ENCODE measurements around the gene PDYN. TPM values are rescaled to one million over a fixed set of nuclear protein-coding genes. Genes with fewer than 3 reads are reported as not detected.

PDYN gene
- total and polyA plus RNA-seq, 10 of the 15 experiments (the other 5 are each of a cell fraction or from before 2014, with no cell fraction given) = not detected

GRCh38 chr20:2038161-2038560 is 44.3 kb upstream of the PDYN start:
- in situ Hi-C loops (cut with MboI) = no loop called here
- Histone ChIP-seq H3K4me2 (ENCODE audit: control insufficient read depth, insufficient read depth) (no peak overlapping the region), H3K79me2 (ENCODE audit: control insufficient read depth, insufficient read depth, low read length) (no peaks in the 10 kb centered on the region), H3K9ac (ENCODE audit: control insufficient read depth, insufficient read depth, low read length) (no peak overlapping the region), H3K4me1 (ENCODE audit: control insufficient read depth, insufficient read depth, low read length) (no peaks in the 10 kb centered on the region), H3K9me3 (replicated peaks; ENCODE audit: control insufficient read depth, insufficient read depth, low read length) (no peaks in the 10 kb centered on the region), H3K27ac (ENCODE audit: control insufficient read depth, insufficient read depth) (no peak overlapping the region), H3K27me3 (replicated peaks in 1 of 2; ENCODE audit: control insufficient read depth in 2 of 2, insufficient read depth in 2 of 2, low read length in 1 of 2) (peaks cover 2 to 10% of the 10 kb centered on the region in 2 experiments; a peak in 3 of 4 replicates), H4K20me1 (ENCODE audit: control insufficient read depth, insufficient read depth) (no peaks in the 10 kb centered on the region), H2AFZ (ENCODE audit: control insufficient read depth, low read depth, low read length) (no peak overlapping the region), H3K4me3 (no peak overlapping the region), H3K36me3 (ENCODE audit: control insufficient read depth in 2 of 2, insufficient read depth in 2 of 2, low read length in 1 of 2) (no peaks in the 10 kb centered on the region)
- intact Hi-C loops (cut with micrococcal nuclease; ENCODE audit: unreplicated experiment) = no loop called here
- POLR2A ChIA-PET = no interaction called here
- no peak for DNase-seq (ENCODE audit: low read depth, low spot score)
- no peak for TF ChIP-seq NR2F1 (conservative IDR thresholded peaks at IDR 0.05)
- no peak for TF ChIP-seq KAT2A (conservative IDR thresholded peaks at IDR 0.05; ENCODE audit: control insufficient read depth, low read depth, low read length)
- WGBS (ENCODE audit: insufficient coverage, insufficient replicate concordance, low lambda C conversion rate, missing lambda C conversion rate) = 27% methylated on average over 3 of the region's 3 CpGs
- no peak for FAIRE-seq
- CTCF ChIA-PET = interaction anchor here (0.8 to 1.1 kb wide), 2 partner anchors 55 to 73 kb away, joined by 3 read pairs; no protein-coding TSS in a partner anchor
- no peak for ATAC-seq
- no TSS peak for BruUV-seq (replicated peaks)
- RAD21 ChIA-PET (ENCODE audit: unreplicated experiment) = no interaction called here
- SMC1A ChIA-PET (ENCODE audit: uncharacterized antibody, unreplicated experiment) = no interaction called here

DNA sequence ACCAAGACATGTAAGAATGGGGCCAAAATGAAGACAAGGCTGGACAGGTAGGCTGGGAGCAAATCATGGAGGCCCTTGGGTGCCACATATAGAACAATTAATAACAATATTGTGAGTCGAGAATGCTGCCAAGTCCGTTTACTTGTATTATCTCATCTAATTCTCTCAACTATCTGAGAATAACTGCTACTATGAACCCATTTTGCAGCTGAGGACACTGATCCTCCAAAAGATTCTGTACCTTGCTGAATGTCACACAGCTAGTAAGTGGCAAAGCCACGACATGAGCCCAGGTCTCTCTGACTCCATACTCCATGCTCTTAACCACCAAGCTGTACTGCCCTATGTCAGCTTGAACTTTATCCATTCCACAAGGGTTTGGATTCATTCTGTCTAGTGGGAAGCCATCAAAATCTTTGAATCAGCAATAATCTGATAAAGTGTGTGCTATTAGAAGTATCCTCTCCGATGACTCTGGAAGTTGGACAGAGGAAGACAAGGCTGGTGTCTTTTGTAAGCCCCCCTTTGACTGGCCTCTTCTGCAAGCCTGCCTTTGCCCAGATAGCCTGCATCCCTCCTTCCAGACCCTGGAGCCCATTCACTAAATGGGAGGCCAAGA is 43.5 kb upstream of the PDYN start:
- DNase-seq (ENCODE audit: low read depth, low spot score) (no peak), FAIRE-seq (no peak), ATAC-seq (no peak)
- Histone ChIP-seq H3K4me3 (no peak overlapping the region), H3K27me3 (replicated peaks in 1 of 2; ENCODE audit: control insufficient read depth in 2 of 2, insufficient read depth in 2 of 2, low read length in 1 of 2) (peaks cover 2 to 10% of the 10 kb centered on the region in 2 experiments; a peak in 3 of 4 replicates), H3K4me1 (ENCODE audit: control insufficient read depth, insufficient read depth, low read length) (no peaks in the 10 kb centered on the region), H3K4me2 (ENCODE audit: control insufficient read depth, insufficient read depth) (no peak overlapping the region), H3K36me3 (ENCODE audit: control insufficient read depth in 2 of 2, insufficient read depth in 2 of 2, low read length in 1 of 2) (no peaks in the 10 kb centered on the region), H2AFZ (ENCODE audit: control insufficient read depth, low read depth, low read length) (no peak overlapping the region), H3K27ac (ENCODE audit: control insufficient read depth, insufficient read depth) (no peak overlapping the region), H3K9ac (ENCODE audit: control insufficient read depth, insufficient read depth, low read length) (no peak overlapping the region), H3K79me2 (ENCODE audit: control insufficient read depth, insufficient read depth, low read length) (no peaks in the 10 kb centered on the region), H4K20me1 (ENCODE audit: control insufficient read depth, insufficient read depth) (no peaks in the 10 kb centered on the region), H3K9me3 (replicated peaks; ENCODE audit: control insufficient read depth, insufficient read depth, low read length) (no peaks in the 10 kb centered on the region)
- no TSS peak for BruUV-seq (replicated peaks)
- SMC1A ChIA-PET (ENCODE audit: uncharacterized antibody, unreplicated experiment) = interaction anchor here (0.6 kb wide), 1 partner anchor 120 kb away, joined by 3 read pairs; no protein-coding TSS in a partner anchor
- intact Hi-C loops (cut with micrococcal nuclease; ENCODE audit: unreplicated experiment) = no loop called here
- CTCF ChIA-PET = interaction anchor here (0.7 to 1.1 kb wide), 3 partner anchors 31 to 72 kb away, joined by 3 read pairs; no protein-coding TSS in a partner anchor
- in situ Hi-C loops (cut with MboI) = no loop called here
- 22% methylated on average over 4 of the region's 4 CpGs for WGBS (ENCODE audit: insufficient coverage, insufficient replicate concordance, low lambda C conversion rate, missing lambda C conversion rate)
- RAD21 ChIA-PET (ENCODE audit: unreplicated experiment) = no interaction called here
- POLR2A ChIA-PET = no interaction called here
- no peak for TF ChIP-seq TCF12 (IDR thresholded peaks at IDR 0.05; ENCODE audit: low read depth, low read length)
- TF ChIP-seq, protein P1, sequence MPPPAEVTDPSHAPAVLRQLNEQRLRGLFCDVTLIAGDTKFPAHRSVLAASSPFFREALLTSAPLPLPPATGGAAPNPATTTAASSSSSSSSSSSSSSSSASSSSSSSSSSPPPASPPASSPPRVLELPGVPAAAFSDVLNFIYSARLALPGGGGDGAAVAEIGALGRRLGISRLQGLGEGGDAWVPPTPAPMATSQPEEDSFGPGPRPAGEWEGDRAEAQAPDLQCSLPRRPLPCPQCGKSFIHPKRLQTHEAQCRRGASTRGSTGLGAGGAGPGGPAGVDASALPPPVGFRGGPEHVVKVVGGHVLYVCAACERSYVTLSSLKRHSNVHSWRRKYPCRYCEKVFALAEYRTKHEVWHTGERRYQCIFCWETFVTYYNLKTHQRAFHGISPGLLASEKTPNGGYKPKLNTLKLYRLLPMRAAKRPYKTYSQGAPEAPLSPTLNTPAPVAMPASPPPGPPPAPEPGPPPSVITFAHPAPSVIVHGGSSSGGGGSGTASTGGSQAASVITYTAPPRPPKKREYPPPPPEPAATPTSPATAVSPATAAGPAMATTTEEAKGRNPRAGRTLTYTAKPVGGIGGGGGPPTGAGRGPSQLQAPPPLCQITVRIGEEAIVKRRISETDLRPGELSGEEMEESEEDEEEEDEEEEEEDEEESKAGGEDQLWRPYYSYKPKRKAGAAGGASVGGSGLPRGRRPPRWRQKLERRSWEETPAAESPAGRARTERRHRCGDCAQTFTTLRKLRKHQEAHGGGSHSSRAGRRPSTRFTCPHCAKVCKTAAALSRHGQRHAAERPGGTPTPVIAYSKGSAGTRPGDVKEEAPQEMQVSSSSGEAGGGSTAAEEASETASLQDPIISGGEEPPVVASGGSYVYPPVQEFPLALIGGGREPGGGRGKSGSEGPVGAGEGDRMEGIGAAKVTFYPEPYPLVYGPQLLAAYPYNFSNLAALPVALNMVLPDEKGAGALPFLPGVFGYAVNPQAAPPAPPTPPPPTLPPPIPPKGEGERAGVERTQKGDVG (CRISPR knock-in tag; IDR thresholded peaks at IDR 0.05) = no peak
- TF ChIP-seq POLR2AphosphoS5 (IDR thresholded peaks at IDR 0.05; ENCODE audit: low read length) = no peak
- no peak for TF ChIP-seq CBX5 (IDR thresholded peaks at IDR 0.05; ENCODE audit: low read depth)
- TF ChIP-seq MXI1 (IDR thresholded peaks at IDR 0.05; ENCODE audit: low read depth, low read length) = no peak
- TF ChIP-seq SPI1 (IDR thresholded peaks at IDR 0.05; ENCODE audit: borderline replicate concordance, insufficient read depth, low read depth, low read length) = no peak
- no peak for TF ChIP-seq BHLHE40 (IDR thresholded peaks at IDR 0.05; ENCODE audit: borderline replicate concordance in 1 of 2, low read depth in 2 of 2, low read length in 1 of 2)
- TF ChIP-seq SMAD5 (IDR thresholded peaks at IDR 0.05; ENCODE audit: low read depth) = no peak
- TF ChIP-seq LARP7 (IDR thresholded peaks at IDR 0.05) = no peak
- TF ChIP-seq CEBPB (IDR thresholded peaks at IDR 0.05; ENCODE audit: borderline replicate concordance in 1 of 2, low read depth in 2 of 2, low read length in 2 of 2) = no peak
- TF ChIP-seq CREB1 (IDR thresholded peaks at IDR 0.05; ENCODE audit: low read depth) = no peak
- no peak for TF ChIP-seq PAX8 (IDR thresholded peaks at IDR 0.05)
- TF ChIP-seq FOXK2 (IDR thresholded peaks at IDR 0.05) = no peak

All from GM12878 (cell line).